Left kidney (tissue), 8 donors: ENCODE measurements around the gene SMAD1. TPM values are rescaled to one million over a fixed set of nuclear protein-coding genes. Genes with fewer than 3 reads are reported as not detected.

Experiments used
- DNase-seq: peaks from one replicate; pipeline ENCODE4 v3.0.0-alpha.2; 2013
- long read RNA-seq, 8 donors: transcript quantifications; one replicate each; lab custom pipeline, GENCODE V29; 2026
- polyA plus RNA-seq: library from polyadenylated mRNA; unstranded; fragments of 120-200 nt; gene quantifications from one replicate; pipeline ENCODE4 v1.2.1, GENCODE V29; 2013; ENCODE audit not compliant: insufficient read length

SMAD1 gene
- polyA plus RNA-seq = 74.7 TPM
- long read RNA-seq, donor 1, transcript SMAD1-201 (7 exons, 1,966 nt) = major isoform, 11 of 70 reads
- long read RNA-seq, donor 1, partial matches to known transcripts = 56 of 70 reads
- long read RNA-seq, donor 1, other reads (novel, unspliced or antisense) = 0 of 70 reads
- long read RNA-seq, donor 2, transcript SMAD1-201 (7 exons, 1,966 nt) = major isoform, 6 of 21 reads
- long read RNA-seq, donor 2, partial matches to known transcripts = 13 of 21 reads
- long read RNA-seq, donor 2, other reads (novel, unspliced or antisense) = 0 of 21 reads
- long read RNA-seq, donor 3, transcript SMAD1-201 (7 exons, 1,966 nt) = major isoform, 8 of 16 reads
- long read RNA-seq, donor 3, partial matches to known transcripts = 5 of 16 reads
- long read RNA-seq, donor 3, other reads (novel, unspliced or antisense) = 0 of 16 reads
- long read RNA-seq, donor 4 = 0 reads
- long read RNA-seq, donor 5, transcript SMAD1-201 (7 exons, 1,966 nt) = major isoform, 10 of 39 reads
- long read RNA-seq, donor 5, partial matches to known transcripts = 29 of 39 reads
- long read RNA-seq, donor 5, other reads (novel, unspliced or antisense) = 0 of 39 reads
- long read RNA-seq, donor 6, partial matches to known transcripts = 34 of 37 reads
- long read RNA-seq, donor 6, other reads (novel, unspliced or antisense) = 0 of 37 reads
- long read RNA-seq, donor 7, transcript SMAD1-201 (7 exons, 1,966 nt) = major isoform, 10 of 59 reads
- long read RNA-seq, donor 7, partial matches to known transcripts = 49 of 59 reads
- long read RNA-seq, donor 7, other reads (novel, unspliced or antisense) = 0 of 59 reads
- long read RNA-seq, donor 8, partial matches to known transcripts = 8 of 11 reads
- long read RNA-seq, donor 8, other reads (novel, unspliced or antisense) = 0 of 11 reads

- DNase-seq = peak; percentile 79
Observed at GRCh38 chr4:145481164-145481941, at the start of gene SMAD1. SMAD1 (plus strand) TSS chr4:145481853; CDS start chr4:145514614, 32,761 bp downstream.

GRCh38 chr4:145433684-145434083 lies 48.0 kb upstream of the SMAD1 start:
- DNase-seq = no peak

- no peak for DNase-seq
Observed at GRCh38 chr4:145435646-145436045, 46.0 kb upstream of the SMAD1 start.

GRCh38 chr4:145436114-145436513 lies 45.5 kb upstream of the SMAD1 start:
- DNase-seq = no peak

- no peak for DNase-seq
Observed at GRCh38 chr4:145436796-145437195, 44.9 kb upstream of the SMAD1 start.

GRCh38 chr4:145437466-145437865 lies 44.2 kb upstream of the SMAD1 start:
- no peak for DNase-seq

- DNase-seq = no peak
Observed at GRCh38 chr4:145438298-145438697, 43.4 kb upstream of the SMAD1 start.

- DNase-seq = no peak
Observed at GRCh38 chr4:145440292-145441007, 41.2 kb upstream of the SMAD1 start.

GRCh38 chr4:145446184-145446583 lies 35.5 kb upstream of the SMAD1 start:
- DNase-seq = no peak

GRCh38 chr4:145451895-145452294 lies 29.8 kb upstream of the SMAD1 start:
- DNase-seq = no peak

GRCh38 chr4:145452447-145453162 lies 29.0 kb upstream of the SMAD1 start:
- no peak for DNase-seq

- no peak for DNase-seq
Observed at GRCh38 chr4:145453163-145453520, 28.5 kb upstream of the SMAD1 start.

- DNase-seq = no peak
Observed at GRCh38 chr4:145473203-145473602, 8.4 kb upstream of the SMAD1 start.

- no peak for DNase-seq
Observed at GRCh38 chr4:145480257-145480656, 1.4 kb upstream of the SMAD1 start.

GRCh38 chr4:145481942-145482208 lies 222 bp downstream of the SMAD1 start:
- no peak for DNase-seq

GRCh38 chr4:145482209-145483037 lies 770 bp downstream of the SMAD1 start:
- peak; percentile 76 for DNase-seq

GRCh38 chr4:145483514-145483913 lies 1.9 kb downstream of the SMAD1 start:
- no peak for DNase-seq

GRCh38 chr4:145484225-145484846 lies 2.7 kb downstream of the SMAD1 start:
- no peak for DNase-seq

- DNase-seq = no peak
Observed at GRCh38 chr4:145485120-145485519, 3.5 kb downstream of the SMAD1 start.

- no peak for DNase-seq
Observed at GRCh38 chr4:145486603-145487002, 5.0 kb downstream of the SMAD1 start.
